ENCODE data around the gene COL18A1.

GRCh38 chr21:45523411-45524101 is 118.6 kb downstream of the COL18A1 start:
- no peak for TF ChIP-seq CTCF (conservative IDR thresholded peaks at IDR 0.05)
- TF ChIP-seq ZFX (IDR thresholded peaks at IDR 0.05) = no peak
